GM18861 (cell line): ENCODE measurements around the gene SLC9A4.

ENCODE experiments used
- ATAC-seq: cut with Tn5 transposase; IDR thresholded peaks from one replicate; pipeline ENCODE4 v1.9.1; 2021; ENCODE audit not compliant: unreplicated experiment

The SLC9A4 gene

GRCh38 chr2:102453501-102453900, 19.5 kb upstream of the SLC9A4 start:
- ATAC-seq = no peak

DNA sequence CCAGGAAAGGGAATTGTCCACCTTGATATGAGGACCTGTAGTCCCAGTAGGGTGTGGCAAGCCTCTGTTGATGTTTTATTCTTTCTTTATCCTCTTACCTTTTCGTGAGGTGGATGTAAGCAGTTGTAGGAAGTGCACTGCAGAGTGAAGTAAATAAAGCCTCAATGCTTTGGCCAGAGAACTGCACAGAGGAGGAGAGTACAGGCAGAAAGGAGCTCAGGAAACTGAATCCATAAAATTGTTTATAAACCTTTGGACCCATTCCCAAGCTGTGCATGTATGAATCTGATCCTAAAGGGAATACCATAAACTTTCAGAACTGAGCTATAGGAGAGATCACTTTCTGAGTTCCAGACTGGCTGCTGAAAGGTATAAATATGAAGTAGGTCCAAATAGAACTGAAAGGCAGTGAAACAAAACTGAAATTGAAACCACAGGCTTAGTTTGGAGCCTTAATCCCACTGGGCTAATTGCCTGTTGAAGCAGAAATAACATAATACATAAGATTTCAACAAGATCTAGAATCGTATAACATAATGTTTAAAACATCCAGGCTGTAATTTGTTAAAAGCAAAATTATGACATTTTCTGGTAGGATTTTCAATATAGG, 17.9 kb upstream of the SLC9A4 start:
- ATAC-seq = no peak

GRCh38 chr2:102460467-102460866, 12.6 kb upstream of the SLC9A4 start:
- no peak for ATAC-seq

DNA sequence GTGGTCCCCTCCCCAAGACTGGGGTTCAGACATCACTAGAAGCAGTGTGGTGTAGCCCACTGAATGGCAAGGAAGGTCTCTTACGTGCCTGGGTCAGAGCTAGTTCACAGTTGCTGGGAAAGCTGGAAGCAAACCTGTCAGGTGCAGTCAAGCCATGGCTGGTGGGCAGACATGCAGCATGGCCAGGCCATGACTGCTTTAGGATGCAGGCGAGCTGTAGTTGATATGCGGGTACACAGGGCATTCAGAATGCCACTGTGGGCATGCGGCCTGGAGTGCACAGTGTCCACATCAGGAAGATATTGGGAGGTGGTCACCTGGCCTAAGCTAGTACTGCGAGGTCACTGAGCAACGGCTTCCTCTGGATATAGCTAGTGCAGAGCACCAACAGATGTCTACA, 11.8 kb upstream of the SLC9A4 start:
- no peak for ATAC-seq

GRCh38 chr2:102463160-102463559, 9.9 kb upstream of the SLC9A4 start:
- ATAC-seq = no peak

DNA sequence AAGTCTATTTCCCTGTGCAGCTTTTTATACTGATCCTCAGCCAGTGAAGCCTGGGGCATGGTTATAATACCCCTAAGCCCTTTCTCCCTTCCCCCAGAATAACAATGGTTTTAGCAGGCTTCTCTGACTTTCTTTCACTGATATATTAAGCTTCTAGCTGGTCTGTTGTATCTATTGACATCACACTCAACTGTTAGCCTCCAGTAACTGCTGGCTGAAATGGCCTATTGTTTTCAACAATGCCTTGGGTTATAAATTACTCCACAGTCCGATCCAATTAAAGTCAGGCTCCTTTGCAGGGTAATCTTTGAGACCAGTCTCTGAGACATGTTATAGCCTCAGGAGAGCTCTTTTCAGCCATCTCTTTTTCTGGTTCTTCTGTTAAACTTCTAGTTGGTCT, 2.9 kb upstream of the SLC9A4 start:
- no peak for ATAC-seq

- no peak for ATAC-seq
Measured at GRCh38 chr2:102473631-102474030, 605 bp downstream of the SLC9A4 start.

GRCh38 chr2:102474785-102475184, 1.8 kb downstream of the SLC9A4 start:
- no peak for ATAC-seq

- no peak for ATAC-seq
Measured at GRCh38 chr2:102478686-102479470, 5.9 kb downstream of the SLC9A4 start.

DNA sequence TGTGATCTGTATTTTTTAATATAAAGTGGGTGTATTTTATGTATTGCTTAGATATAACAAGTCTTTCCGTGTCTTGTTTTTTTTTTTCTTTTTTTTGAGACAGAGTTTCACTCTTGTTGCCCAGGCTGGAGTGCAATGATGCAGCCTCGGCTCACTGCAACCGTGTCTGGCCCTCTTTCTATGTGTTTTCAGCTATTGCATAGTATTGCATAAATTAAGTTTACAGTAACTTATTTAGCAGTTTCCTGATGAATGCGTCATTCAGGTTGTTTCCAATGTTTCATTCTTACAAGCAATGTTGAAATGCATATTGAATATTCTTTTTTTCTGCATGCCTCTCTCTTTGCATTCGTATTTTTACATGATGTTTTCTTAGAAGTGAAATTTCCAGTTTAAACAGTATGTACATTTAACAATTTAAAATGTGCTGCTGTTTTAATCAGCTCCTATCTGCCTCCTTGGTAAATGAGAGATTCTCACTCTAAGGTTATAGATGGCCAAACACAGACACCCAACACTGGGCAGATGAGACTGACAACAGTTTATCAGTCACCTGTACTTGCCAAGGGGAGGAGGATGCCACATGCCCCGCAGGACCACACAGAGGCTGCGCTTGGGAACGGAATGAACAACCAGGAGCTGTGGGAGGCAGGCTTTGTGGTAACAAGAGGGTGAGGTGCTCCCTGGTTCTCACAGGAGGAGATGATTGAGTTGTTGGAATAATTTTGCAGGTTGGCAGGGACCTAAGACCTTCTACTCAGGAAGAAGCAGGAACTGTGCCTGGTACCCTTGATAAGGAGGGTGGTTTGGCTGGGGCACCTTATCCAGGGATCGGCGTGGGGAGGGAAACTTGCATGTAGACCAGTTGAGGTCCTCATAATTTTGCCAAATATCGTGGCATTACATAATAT, 7.5 kb downstream of the SLC9A4 start:
- no peak for ATAC-seq

DNA sequence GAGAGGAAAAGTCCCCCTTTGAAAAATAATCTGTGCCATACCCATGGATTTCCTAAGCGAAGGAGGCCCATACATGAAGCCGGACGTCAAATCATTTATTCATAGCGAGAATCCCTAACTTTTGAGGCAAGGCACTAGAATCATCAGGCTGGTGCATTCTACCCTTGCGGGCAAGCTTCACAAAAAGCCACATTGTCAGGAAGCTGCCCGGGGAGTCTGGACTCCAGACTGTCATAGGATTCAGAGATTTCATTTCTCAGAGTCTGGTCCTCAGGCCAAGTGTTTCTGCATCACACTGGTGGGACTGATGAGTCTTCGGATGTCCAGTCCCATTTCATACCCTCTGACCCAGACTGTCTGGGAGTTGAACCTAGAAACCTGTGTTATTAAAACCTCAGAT, 8.9 kb downstream of the SLC9A4 start:
- ATAC-seq = no peak

GRCh38 chr2:102483086-102483485, 10.1 kb downstream of the SLC9A4 start:
- no peak for ATAC-seq

DNA sequence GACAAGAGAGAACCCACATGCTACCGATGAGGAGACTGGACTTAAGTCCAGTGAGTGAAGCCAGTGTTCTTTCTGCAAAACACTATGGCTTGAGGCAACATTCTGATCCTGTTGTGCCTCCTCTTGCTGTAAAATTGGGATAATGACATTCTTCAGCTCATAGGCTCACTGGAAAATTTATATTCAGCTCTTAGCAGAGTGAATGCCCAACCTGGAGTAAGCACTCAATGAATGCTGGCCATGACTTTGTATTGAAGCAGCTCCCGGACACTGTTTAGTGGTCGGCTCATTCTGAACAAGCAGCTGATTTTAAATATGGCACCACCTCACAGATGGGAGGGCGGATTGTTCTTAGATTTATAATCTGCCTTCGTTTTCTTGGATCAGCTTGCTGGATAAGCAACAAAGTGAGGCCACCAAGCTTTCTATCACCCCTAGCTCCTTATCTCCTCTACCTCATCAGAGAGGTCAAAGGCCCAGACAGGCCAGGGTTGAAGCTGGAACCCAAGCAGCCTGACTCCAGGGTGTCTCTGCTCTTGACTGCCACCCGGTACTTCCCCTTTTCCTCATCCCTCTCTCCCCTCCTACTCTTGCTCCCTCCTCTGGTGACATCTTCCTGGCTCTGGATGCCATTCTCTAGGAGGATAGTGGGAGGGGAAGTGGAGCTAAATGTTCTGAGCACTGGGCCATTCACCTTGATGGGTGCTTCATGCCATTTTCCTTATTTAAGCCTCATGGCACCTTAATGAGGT, 11.5 kb downstream of the SLC9A4 start:
- no peak for ATAC-seq

GRCh38 chr2:102485147-102485785, 12.2 kb downstream of the SLC9A4 start:
- no peak for ATAC-seq

DNA sequence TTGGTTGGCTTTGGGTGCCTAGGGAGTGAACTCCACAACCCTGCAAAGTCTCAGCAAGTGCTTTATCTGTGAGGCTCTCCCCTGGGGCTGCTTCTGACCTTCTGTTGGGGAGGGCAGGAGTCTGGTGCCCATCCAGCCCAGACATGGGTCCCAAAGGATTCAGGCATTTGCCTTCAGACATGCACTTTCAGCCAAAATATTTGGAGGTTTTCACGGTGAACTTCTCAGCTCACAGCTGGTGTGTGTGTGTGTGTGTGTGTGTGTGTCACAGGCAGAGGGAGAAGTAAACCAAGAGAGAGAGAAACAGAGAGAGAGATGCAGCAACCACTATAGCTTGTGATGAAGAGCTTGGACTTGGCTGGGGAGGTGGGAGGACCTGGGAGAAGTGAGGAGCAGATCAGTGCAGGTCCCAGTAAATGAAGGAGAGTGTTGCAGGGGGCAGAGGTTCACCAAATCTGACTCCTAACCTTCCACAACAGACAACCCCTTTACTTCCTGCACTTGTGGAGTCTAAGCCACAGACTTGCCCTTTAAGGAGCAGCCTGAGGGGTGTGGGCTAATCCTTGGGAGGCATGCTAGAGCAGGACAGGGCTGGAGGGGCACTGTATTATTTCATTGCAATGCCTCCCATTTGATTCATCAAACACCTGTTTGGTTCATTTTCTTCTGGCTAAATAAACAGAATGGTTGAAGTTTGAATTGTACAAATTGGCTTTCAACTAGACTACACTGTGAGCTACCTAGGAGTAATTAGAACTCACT, 14.1 kb downstream of the SLC9A4 start:
- ATAC-seq = no peak

DNA sequence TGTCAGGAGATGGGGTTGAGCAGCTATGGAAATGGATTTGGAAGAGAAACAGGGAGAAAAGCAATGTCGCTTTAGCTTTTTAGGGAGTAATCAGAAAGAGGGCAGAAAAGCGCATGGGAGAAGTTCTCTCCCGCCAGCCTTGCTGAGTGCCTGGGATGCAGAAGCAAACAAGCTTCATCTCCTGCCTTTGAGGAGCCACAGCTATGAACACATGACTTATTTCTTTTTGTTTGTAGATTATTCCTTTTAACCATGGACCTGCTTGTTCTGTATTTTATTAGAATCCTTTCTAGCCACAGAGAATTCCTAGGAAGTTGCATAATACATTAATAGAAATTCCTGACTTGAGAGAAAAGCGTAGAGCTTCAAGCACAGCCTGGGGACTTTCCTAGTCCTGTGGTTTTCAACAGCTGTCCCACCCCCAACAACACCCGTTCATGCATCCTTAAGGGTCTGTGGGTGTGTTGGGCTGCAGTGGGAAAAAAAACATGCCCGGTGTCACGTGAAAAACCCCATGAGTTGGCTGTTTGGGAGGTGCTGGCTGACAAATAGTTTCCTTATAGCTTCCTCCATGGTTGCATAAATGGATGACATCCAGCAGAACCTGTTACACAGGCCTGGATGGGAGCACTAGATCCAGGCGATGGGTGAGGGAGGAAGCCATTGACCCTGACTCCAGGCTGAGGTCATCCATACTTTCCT, 14.9 kb downstream of the SLC9A4 start:
- no peak for ATAC-seq

- ATAC-seq = no peak
Measured at GRCh38 chr2:102489646-102490045, 16.6 kb downstream of the SLC9A4 start.

DNA sequence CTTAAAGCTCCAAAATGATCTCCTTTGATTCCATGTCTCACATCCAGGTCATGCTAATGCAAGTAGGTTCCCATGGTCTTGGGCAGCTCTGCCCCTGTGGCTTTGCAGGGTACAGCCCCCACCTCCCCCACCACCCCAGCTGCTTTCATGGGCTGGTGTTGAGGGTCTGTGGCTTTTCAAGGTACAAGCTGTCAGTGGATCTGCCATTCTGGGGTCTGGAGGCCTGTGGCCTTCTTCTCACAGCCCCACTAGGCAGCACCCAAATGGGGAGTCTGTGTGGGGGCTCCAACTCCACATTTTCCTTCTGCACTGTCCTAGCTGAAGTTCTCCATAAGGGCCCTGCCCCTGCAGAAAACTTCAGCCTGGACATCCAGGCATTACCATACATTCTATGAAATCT, 19.0 kb downstream of the SLC9A4 start:
- no peak for ATAC-seq

DNA sequence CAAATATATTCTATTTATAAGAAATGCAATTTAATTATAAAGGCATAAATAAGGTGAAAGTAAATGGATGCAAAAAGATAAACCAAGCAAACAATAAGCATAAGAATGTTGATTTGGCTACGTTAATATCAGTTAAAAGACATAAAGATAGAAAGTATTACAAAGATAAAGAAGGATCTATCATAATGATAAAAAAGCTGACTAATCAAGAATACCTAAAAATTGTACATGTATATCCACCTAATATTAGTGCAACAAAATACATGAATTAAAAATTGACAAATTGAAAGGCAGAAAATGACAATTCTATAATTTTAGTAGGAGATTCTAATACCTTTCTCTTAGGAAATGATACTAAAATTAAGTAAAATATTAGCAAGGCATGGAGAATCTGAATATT, 21.5 kb downstream of the SLC9A4 start:
- ATAC-seq = no peak
